K562 treated with DMSO at 1 percent for 12 hours (cell line): ENCODE results near the gene UBE2V1. TPM values are rescaled to one million over a fixed set of nuclear protein-coding genes. Genes with fewer than 3 reads are reported as not detected.

Source experiments
- total RNA-seq: library from RNA; unstranded; fragments of 300-600 nt; gene quantifications from 2 replicates; pipeline ENCODE4 v1.2.3, GENCODE V29; 2022; ENCODE audit not compliant: insufficient read depth

UBE2V1 gene
- 85.8 and 155 TPM in 2 replicates for total RNA-seq

GRCh38 chr20:50112512-50113419 is at the start of gene UBE2V1:
Gene UBE2V1, minus strand, starts transcription at chr20:50113150. Its CDS starts 22 bp downstream, at chr20:50113128.

DNA sequence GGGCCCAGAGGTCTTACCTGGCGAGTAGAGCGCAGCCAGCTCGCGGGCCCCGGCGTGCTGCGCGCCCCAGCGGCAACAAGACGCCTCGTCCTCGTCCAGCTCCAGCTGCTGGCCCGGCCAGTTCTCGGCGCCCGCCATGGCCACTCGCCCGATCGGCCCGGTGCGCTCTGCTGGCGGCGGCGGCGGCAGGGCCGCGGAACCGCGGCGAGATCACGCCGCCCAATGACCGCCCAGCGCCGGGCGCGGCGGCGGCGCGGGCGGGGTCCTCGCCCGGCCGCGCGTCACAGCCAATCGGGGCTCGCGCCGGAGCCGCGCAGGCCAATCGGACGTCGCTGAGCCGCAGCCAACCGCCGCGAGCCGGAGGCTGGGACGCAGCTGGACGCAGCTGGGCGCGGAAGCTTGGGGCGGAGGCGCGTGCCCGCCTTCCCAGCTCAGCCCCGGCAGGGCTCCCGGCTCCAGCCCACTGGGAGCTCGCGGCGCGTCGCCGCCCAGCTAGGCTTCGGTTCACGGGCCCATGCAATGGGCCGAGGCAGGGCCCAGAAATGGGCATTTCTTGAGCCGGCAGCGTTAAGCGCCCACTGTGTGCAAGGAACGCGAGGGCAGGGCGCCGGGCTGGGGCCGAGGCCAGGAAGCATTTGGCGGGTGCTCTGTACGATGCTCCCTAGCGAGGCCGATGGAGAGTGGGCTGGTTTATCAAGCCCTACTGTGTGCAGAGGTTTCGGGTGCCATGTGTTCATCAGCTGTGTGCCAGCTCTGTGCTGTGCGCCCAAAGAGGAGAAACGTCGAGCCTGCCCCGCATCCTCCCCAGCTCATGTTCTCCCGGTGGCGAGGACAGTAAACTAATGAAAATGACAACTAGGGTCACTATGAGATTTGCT is 40.8 kb upstream of the UBE2V1 start, which contains the start of gene PEDS1:
PEDS1 (minus strand) TSS at position 224 of the 878 bp plus-strand sequence; CDS start at position 138, 86 bp downstream.

Other genes with a start within 250 kb of the UBE2V1 start
- 3.3 and 8.8 TPM in 2 replicates for gene SPATA2, start 197.6 kb downstream of the UBE2V1 start, total RNA-seq
- gene RNF114, start 176.8 kb downstream of the UBE2V1 start, total RNA-seq: 116 and 147 TPM in 2 replicates
- gene SNAI1, start 130.2 kb downstream of the UBE2V1 start, total RNA-seq: 11.3 and 14.9 TPM in 2 replicates
- 30.4 and 45.1 TPM in 2 replicates for gene PEDS1, start 40.6 kb upstream of the UBE2V1 start, total RNA-seq
- 215 and 234 TPM in 2 replicates for gene CEBPB, start 77.7 kb upstream of the UBE2V1 start, total RNA-seq